Measurements from ENCODE around the gene OR8D4. TPM values are rescaled to one million over a fixed set of nuclear protein-coding genes. Genes with fewer than 3 reads are reported as not detected.

The OR8D4 gene
- total and polyA plus RNA-seq, 10 donors, result not detected

GRCh38 chr11:123905826-123906225, 3.9 kb downstream of the OR8D4 start:
- Histone ChIP-seq H3K9me3 (no peaks in the 10 kb centered on the region), H3K4me3 (no peak overlapping the region), H3K27me3 (replicated peaks in 1 of 7) (no peaks in the 10 kb centered on the region), H3K4me1 (no peaks in the 10 kb centered on the region), H3K27ac (no peak overlapping the region), H3K36me3 (no peaks in the 10 kb centered on the region)
- 57 to 80% (median 69%) methylated on average over 3 of the region's 3 CpGs for WGBS, 5 donors
- intact Hi-C loops (cut with DNase I; ENCODE audit: low total_unique reads), result no loop called here
- DNase-seq, result no peak
- TF ChIP-seq, protein P1, sequence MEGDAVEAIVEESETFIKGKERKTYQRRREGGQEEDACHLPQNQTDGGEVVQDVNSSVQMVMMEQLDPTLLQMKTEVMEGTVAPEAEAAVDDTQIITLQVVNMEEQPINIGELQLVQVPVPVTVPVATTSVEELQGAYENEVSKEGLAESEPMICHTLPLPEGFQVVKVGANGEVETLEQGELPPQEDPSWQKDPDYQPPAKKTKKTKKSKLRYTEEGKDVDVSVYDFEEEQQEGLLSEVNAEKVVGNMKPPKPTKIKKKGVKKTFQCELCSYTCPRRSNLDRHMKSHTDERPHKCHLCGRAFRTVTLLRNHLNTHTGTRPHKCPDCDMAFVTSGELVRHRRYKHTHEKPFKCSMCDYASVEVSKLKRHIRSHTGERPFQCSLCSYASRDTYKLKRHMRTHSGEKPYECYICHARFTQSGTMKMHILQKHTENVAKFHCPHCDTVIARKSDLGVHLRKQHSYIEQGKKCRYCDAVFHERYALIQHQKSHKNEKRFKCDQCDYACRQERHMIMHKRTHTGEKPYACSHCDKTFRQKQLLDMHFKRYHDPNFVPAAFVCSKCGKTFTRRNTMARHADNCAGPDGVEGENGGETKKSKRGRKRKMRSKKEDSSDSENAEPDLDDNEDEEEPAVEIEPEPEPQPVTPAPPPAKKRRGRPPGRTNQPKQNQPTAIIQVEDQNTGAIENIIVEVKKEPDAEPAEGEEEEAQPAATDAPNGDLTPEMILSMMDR (IDR thresholded peaks at IDR 0.05 in 8 of 11, conservative IDR thresholded peaks at IDR 0.05 in 3 of 11), result no peak
- TF ChIP-seq POLR2AphosphoS5 (IDR thresholded peaks at IDR 0.05) (no peak), POLR2A (IDR thresholded peaks at IDR 0.05) (no peak)

- Histone ChIP-seq H3K4me1 (no peaks in the 10 kb centered on the region), H3K4me3 (no peak overlapping the region), H3K27ac (no peak overlapping the region), H3K27me3 (replicated peaks in 1 of 7) (no peaks in the 10 kb centered on the region), H3K9me3 (no peaks in the 10 kb centered on the region), H3K36me3 (no peaks in the 10 kb centered on the region)
- TF ChIP-seq POLR2AphosphoS5 (IDR thresholded peaks at IDR 0.05) (no peak), POLR2A (IDR thresholded peaks at IDR 0.05) (no peak)
- TF ChIP-seq, protein P1 (IDR thresholded peaks at IDR 0.05 in 8 of 11, conservative IDR thresholded peaks at IDR 0.05 in 3 of 11), result no peak
- intact Hi-C loops (cut with DNase I; ENCODE audit: low total_unique reads), result no loop called here
- DNase-seq, result no peak
- WGBS, 5 donors, result 63 to 79% (median 74%) methylated on average over 3 of the region's 3 CpGs
Measured at GRCh38 chr11:123920943-123921342, 19.0 kb downstream of the OR8D4 start.

DNA sequence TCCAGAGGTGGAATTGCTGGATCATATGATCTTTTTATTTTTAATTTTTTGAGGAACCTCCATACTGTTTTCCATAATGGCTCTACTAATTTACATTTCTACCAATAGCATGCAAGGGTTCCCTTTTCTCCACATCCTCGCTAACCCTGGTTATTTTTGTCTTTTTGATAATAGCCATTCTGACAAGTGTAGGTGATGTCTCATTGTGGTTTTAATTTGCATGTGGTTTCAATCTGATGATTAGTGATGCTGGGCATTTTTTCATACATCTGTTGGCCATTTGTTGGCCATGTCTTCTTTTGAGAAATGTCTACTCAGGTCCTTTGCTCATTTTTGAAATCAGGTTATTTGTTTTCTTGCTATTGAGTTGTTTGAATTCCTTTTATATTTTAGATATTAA, 22.1 kb downstream of the OR8D4 start:
- Histone ChIP-seq H3K4me1 (no peaks in the 10 kb centered on the region), H3K4me3 (no peak overlapping the region), H3K27ac (no peak overlapping the region), H3K36me3 (no peaks in the 10 kb centered on the region), H3K27me3 (replicated peaks in 1 of 7) (no peaks in the 10 kb centered on the region), H3K9me3 (no peaks in the 10 kb centered on the region)
- TF ChIP-seq POLR2AphosphoS5 (IDR thresholded peaks at IDR 0.05) (no peak), POLR2A (IDR thresholded peaks at IDR 0.05) (no peak)
- TF ChIP-seq, protein P1 (IDR thresholded peaks at IDR 0.05 in 8 of 11, conservative IDR thresholded peaks at IDR 0.05 in 3 of 11), result no peak
- DNase-seq, result no peak
- 65 to 82% (median 75%) methylated on average over 1 of the region's 1 CpG for WGBS, 5 donors
- intact Hi-C loops (cut with DNase I; ENCODE audit: low total_unique reads), result no loop called here

GRCh38 chr11:123939317-123939716, 37.4 kb downstream of the OR8D4 start, which contains the start of gene OR4D5:
Gene OR4D5 (plus strand): TSS chr11:123939617. CDS start chr11:123939617, 0 bp downstream.
- no peaks in the 10 kb centered on the region for H3K27me3 ChIP-seq (replicated peaks in 1 of 7)
- H3K36me3 ChIP-seq, result no peaks in the 10 kb centered on the region
- 64 to 78% (median 76%) methylated on average over 1 of the region's 1 CpG for WGBS, 5 donors
- no peaks in the 10 kb centered on the region for H3K9me3 ChIP-seq
- no peaks in the 10 kb centered on the region for H3K4me1 ChIP-seq
- no peak for TF ChIP-seq POLR2AphosphoS5 (IDR thresholded peaks at IDR 0.05)
- no peak for TF ChIP-seq POLR2A (IDR thresholded peaks at IDR 0.05)
- TF ChIP-seq, protein P1 (IDR thresholded peaks at IDR 0.05 in 8 of 11, conservative IDR thresholded peaks at IDR 0.05 in 3 of 11), result no peak
- DNase-seq, result no peak
- no peak within 1 kb of the TSS for H3K27ac ChIP-seq
- H3K4me3 ChIP-seq, result no peak within 1 kb of the TSS
- intact Hi-C loops (cut with DNase I; ENCODE audit: low total_unique reads), result no loop called here

Measured in spleen (tissue), 11 donors.